ENCODE measurements around the gene FADD.

FADD gene

DNA sequence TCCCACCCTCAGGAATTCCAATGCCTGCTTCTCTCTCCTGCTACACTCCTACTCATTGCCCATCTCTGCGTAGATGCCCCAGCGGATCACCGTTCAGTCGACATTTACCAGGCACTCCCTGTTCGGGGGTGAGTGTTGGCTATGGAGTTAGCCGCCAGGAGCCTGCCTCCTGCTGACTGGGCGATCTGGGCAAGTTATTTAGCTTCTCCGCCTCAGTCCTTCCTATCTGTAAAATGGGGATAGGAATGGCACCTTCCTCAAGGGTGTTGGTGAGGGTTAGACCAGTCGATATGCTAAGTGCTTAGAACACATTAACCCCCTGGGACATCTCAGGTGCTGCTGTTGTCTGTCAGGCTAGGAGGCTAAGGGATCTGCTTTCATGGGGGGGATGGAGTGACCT lies 30.9 kb downstream of the FADD start:
- no peak for DNase-seq (ENCODE audit: low spot score)

DNA sequence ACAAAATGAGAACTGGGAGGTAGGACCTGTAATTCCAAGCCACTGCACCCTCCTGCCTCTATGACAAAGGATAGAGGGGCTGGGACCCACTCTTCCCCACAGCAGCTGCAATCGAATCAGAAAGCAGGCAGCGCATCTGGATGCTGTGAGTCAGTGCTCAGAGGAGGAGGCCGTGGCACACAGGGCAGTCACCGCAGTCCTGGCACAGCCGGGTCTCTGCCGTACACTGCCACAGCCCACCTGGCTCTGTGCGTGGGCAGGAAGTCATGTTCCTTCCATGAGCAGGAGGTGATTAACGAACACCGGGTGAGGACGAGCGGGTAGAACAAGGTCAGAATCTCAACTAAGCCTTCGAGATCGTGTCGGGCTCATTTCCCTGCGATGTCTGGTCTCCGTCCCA lies 37.2 kb downstream of the FADD start:
- no peak for DNase-seq (ENCODE audit: low spot score)

DNA sequence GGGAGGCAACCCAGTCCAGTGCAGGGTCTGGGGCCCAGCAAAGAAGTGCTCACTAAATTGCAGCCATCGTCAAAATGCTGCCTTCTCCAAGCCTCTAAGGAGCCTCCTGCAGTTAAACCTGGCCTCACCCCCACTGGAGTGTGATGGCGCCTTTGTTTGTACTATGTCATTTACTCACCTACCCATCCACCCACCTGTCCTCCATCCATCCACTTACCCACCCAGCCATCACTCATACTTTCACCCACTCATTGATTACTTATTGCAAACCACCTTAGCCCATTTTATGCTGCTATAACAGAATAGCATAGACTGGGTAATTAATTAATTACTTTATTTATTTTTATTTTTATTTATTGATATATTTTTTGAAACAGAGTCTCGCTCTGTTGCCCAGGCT lies 38.6 kb downstream of the FADD start:
- no peak for DNase-seq (ENCODE audit: low spot score)

DNA sequence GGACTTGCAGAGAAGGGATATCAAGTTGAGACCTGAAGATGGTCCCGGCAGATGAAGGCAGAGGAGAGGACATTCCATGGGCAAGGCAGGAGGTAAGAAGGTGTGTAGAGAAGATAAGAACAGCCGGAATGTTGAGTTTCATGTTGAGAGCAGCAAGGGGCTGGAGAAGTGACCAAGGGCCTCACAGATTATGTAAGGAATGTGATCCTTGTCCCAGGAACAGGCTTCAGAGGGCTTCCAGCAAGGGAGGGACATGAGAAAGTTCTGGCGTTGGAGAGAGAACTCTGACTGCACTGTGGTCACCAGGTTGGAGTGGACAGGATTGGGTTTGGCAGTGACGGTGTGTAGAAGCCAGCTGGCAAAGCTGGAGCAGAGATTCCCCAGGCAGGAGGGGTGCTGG lies 39.8 kb downstream of the FADD start:
- no peak for DNase-seq (ENCODE audit: low spot score)

DNA sequence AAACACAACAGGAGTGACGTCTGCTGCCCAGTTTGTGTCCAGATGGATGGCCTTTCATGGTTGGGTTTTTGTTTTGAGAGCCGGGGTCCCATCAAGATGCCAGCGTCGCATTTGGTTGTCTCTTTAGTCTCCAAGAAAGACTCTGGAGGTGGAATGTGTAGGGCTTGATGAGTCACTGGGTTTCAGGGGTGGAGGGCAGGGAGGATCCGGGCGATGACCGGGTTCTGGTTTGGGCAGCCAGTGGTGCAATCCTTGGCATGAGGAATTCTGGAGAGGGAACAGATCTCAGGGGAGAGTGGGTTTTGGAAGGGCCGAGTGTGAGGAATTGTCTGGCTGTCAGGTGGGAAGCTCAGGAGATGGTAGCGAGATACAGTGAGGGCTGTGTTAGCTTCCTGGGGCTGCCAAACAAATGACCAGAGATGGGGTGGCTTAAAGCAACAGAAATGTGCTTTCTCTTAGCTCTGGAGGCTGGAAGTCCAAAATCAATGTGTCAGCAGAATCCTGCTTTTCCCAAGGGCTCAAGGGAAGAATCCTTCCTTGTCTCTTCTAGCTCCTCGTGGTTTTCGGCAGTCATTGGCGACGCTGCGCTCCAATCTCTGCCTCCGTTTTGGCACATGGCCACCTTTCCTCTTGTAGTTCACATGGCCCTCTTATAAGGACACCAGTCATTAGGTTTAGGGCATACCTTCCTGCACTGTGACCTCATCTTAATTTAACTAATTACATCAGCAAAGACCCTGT lies 41.0 kb downstream of the FADD start:
- DNase-seq (ENCODE audit: low spot score) = no peak

DNA sequence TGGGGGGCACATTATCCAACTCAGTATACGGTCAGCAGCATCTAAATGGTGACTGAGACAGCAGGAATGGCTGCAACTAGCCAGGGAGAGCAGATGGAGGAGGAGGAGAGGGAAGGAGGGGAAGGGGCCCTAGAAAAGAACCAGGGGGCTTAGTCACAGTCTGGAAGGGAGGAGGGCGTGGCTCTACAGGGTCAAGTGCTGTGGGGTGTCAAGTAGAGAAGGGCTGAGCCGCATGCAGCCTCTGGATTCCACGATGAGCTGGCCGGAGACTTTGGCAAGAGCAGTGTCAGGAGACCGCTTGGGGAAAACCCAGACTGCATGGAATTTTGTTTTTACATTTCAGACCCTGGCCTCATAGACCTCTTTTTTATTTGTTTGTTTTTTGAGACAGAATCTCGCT lies 41.6 kb downstream of the FADD start:
- no peak for DNase-seq (ENCODE audit: low spot score)

DNA sequence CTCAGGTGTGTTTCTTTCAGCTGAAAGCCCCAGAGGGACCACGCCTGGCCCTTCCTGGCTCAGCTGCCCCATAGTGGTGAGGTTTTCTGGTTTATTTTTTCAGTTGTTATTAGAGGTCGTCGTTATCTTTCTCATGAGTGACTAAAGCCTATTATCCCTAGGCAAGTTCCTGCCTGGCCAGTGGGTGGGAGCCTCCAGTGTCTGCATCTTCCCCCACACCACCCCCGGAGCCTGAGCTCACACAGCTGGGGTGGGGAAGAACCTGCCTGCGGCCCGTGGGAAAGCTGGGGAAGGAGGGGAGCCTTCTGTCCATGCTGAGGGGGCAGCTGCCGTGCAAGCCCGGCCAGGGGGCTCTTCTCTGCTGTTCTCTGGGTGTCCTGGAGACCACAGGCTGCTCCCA lies 43.1 kb downstream of the FADD start:
- DNase-seq (ENCODE audit: low spot score) = no peak

DNA sequence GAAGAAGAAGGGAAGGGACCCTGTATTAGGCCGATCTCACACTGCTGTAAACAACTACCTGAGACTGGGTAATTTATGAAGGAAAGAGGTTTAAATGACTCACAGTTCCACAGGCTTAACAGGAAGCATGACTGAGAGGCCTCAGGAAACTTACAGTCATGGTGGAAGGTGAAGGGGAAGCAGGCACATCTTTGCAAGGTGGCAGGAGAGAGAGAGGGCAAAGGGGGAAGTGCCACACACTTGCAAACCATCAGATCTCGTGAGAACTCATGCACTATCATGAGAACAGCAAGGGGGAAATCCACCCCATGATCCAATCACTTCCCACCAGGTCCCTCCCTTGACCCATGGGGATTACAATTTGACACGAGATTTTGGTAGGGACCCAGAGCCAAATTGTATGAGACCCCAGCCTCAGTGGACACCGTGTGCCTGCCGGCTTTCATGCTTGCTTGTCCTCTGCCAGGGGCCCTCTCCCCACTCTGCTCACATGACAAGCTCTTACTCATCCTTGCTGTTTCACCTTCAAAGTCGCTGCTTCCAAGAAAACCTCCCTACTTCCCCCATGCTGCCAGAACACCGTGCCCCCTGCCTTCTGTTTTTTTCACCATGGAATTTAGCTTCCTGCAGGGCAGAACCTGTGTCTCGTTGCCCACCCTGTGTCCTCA lies 44.1 kb downstream of the FADD start:
- no peak for DNase-seq (ENCODE audit: low spot score)

DNA sequence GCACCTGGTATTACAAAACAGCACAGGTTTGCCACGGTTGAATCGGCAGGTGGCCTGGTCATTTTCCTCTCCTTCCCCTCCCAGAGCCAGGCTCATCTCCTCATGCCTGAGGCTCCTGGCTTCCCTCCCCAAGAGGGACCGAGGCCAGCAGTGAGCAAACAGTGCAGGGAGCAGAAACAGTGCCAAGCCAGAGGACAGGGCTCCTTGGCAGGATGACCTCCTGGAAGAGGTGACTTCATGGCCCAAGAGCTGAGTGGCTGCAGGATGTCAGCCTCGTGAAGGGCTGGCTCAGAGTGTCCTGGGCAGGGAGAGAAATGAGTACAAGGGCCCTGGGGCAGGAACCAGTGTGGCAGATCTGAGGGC lies 44.6 kb downstream of the FADD start:
- no peak for DNase-seq (ENCODE audit: low spot score)

DNA sequence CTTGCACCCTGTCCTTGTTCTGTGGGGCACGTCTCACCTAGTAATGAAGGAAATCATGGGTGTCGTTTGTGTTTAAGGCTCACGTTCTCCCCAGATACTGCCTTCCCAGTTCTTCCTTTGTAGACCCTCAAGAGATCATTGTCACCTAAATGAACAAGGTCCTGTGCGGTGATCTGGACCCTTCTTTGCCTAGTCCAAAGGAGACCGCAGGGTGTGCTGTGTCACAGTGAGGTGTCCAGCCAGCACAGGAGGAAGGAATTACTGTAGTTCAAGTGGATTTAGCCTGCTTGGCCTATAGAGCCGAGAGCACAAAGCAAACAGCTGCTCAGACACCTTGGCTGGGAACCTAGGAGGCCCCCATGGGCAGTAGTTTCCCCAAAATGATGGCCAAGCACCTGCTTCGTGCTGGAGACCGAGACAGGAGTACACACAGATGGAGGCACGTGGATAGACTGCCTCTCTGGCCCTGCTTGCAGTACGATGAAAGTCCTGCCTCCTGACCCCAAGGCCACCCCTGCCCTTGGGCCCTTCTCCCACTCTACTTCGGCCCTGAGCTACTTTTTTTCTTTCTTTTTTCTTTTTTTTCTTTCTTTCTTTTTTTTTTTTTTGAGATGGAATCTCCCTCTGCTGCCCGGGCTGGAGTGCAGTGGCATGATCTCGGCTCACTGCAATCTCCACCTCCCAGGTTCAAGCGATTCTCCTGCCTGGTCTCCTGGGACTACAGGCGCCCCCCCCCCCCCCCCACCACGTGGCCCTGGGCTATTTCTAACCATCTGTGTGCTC lies 48.0 kb downstream of the FADD start:
- no peak for DNase-seq (ENCODE audit: low spot score)

DNA sequence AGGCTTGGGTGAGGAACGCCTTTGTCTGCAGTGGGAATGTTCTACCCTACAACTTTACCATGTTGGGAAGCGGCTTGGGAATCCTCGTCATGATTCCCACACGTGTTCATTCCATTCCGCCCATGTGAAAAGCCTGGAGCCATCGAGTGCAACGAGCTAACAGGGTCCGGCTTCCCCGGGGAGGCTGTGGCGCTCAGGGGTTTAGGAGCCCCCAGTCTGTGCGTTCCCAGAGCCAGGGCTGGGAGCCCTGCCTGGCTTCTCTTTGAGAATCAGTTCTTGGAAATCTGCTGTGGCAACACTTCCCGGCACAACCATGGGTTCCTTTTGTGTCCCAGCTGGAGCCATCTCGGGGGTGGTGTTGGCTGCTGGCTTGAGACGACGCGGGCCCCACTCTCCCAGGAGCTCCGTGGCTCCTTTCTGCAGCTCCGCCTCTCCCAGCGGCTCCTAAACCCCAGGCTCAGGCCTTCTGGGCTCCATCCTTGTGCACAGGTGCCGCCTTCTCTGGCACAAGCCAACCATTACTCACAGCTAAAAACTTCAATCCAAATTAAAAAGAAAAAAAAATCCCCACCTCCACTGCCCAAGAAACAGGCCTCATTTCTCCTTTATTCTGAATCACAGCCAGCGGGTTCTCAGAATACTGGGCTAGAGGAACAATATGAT lies 48.7 kb downstream of the FADD start:
- DNase-seq (ENCODE audit: low spot score) = peak; percentile 31

DNA sequence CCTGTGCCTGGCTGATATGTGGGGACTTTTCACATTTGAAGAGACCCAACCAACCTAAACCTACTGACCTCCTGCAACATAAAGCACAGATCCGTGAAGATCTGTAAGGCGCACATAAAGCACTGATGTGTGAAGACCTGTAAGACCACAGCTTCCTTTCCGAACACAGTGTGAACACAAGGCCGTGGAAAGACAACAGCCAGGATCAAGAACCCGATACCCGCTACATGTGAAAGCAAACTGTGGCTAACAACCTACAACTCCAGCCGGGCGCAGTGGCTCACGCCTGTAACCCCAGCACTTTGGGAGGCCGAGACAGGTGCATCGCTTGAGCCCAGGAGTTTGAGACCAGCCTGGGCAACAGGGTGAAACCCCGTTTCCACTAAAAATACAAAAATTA lies 49.7 kb downstream of the FADD start:
- no peak for DNase-seq (ENCODE audit: low spot score)

DNA sequence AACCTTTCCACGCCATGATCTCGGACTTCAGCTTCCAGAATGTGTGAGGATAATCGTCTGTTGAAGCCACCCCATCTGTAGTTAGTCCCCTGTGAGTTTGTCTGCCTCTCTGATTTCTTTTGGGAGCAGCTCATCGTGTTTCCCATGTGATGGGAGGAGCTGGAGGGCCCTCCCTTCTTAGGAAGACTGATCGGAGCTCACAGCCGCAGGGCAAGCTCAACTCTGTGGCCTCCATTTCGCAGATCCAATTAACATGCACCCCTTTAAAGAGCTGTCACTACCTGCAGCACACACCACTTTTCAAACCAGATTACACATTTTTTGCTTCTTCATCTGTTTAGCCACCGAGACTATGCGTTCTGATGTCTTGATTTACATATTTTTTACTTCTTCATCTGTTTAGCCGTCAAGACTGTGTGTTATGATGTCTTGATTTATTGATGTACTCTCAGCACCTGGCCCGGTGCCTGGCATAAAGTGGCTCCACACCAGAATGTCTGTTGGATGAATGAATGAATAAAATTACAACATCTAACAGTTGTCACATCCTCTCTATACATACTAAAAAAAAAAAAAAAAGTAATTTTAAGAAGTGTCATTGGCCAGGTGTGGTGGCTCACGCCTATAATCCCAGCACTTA lies 52.5 kb downstream of the FADD start:
- peak; percentile 25 for DNase-seq (ENCODE audit: low spot score)
